Activated T-cell treated with anti-CD3 and anti-CD28 coated beads for 24 hours (primary cell): ENCODE data around the gene S1PR5.
"Not testable (repeated sequence)": the region's sequence is repeated elsewhere in the genome, so short reads cannot be mapped to it uniquely, and the experiment has no call there.

Experiments used
- DNase-seq: peaks from one replicate; pipeline ENCODE4 v3.0.0-alpha.2; 2020; ENCODE audit warnings: low read depth

The S1PR5 gene

GRCh38 chr19:10517361-10517759 lies at the start of gene S1PR5:
S1PR5 (minus strand) TSS chr19:10517447; CDS start chr19:10515011, 2,436 bp downstream.
- DNase-seq: no peak

GRCh38 chr19:10566658-10567410 lies 49.6 kb upstream of the S1PR5 start:
- DNase-seq: no peak

GRCh38 chr19:10566408-10566657 lies 49.1 kb upstream of the S1PR5 start:
- DNase-seq: no peak

GRCh38 chr19:10565567-10566407 lies 48.5 kb upstream of the S1PR5 start, which contains the start of gene KRI1:
KRI1 (minus strand) TSS chr19:10566010; CDS start chr19:10565999, 11 bp downstream.
- DNase-seq: peak; percentile 98

GRCh38 chr19:10565028-10565566 lies 47.9 kb upstream of the S1PR5 start:
- DNase-seq: no peak

GRCh38 chr19:10562609-10563008 lies 45.4 kb upstream of the S1PR5 start:
- DNase-seq: no peak

- no peak for DNase-seq
Measured at GRCh38 chr19:10560154-10560553, 42.9 kb upstream of the S1PR5 start.

- DNase-seq: no peak
Measured at GRCh38 chr19:10557603-10558197, 40.5 kb upstream of the S1PR5 start.

GRCh38 chr19:10555610-10555973 lies 38.3 kb upstream of the S1PR5 start:
- no peak for DNase-seq

- DNase-seq: no peak
Measured at GRCh38 chr19:10554760-10555609, 37.7 kb upstream of the S1PR5 start.

- DNase-seq: no peak
Measured at GRCh38 chr19:10553943-10554381, 36.7 kb upstream of the S1PR5 start.

GRCh38 chr19:10553087-10553667 lies 35.9 kb upstream of the S1PR5 start:
- DNase-seq: no peak

GRCh38 chr19:10552510-10553053 lies 35.3 kb upstream of the S1PR5 start:
- no peak for DNase-seq

GRCh38 chr19:10551698-10552301 lies 34.6 kb upstream of the S1PR5 start:
- DNase-seq: no peak

- DNase-seq: not testable (repeated sequence)
Measured at GRCh38 chr19:10551006-10551405, 33.8 kb upstream of the S1PR5 start.

GRCh38 chr19:10550336-10550735 lies 33.1 kb upstream of the S1PR5 start:
- no peak for DNase-seq

GRCh38 chr19:10549733-10550132 lies 32.5 kb upstream of the S1PR5 start:
- DNase-seq: no peak

- no peak for DNase-seq
Measured at GRCh38 chr19:10548746-10549276, 31.6 kb upstream of the S1PR5 start.

- no peak for DNase-seq
Measured at GRCh38 chr19:10546817-10547216, 29.6 kb upstream of the S1PR5 start.

GRCh38 chr19:10544753-10545251 lies 27.6 kb upstream of the S1PR5 start:
- DNase-seq: no peak
